GM03348 (cell line): Measurements from ENCODE around the gene FALEC.
"Not testable (repeated sequence)": the region's sequence is repeated elsewhere in the genome, so short reads cannot be mapped to it uniquely, and the experiment has no call there.

Experiments
- DNase-seq: peaks from one replicate; pipeline ENCODE4 v3.0.0; 2012; ENCODE audit warnings: low spot score

Gene FALEC

DNA sequence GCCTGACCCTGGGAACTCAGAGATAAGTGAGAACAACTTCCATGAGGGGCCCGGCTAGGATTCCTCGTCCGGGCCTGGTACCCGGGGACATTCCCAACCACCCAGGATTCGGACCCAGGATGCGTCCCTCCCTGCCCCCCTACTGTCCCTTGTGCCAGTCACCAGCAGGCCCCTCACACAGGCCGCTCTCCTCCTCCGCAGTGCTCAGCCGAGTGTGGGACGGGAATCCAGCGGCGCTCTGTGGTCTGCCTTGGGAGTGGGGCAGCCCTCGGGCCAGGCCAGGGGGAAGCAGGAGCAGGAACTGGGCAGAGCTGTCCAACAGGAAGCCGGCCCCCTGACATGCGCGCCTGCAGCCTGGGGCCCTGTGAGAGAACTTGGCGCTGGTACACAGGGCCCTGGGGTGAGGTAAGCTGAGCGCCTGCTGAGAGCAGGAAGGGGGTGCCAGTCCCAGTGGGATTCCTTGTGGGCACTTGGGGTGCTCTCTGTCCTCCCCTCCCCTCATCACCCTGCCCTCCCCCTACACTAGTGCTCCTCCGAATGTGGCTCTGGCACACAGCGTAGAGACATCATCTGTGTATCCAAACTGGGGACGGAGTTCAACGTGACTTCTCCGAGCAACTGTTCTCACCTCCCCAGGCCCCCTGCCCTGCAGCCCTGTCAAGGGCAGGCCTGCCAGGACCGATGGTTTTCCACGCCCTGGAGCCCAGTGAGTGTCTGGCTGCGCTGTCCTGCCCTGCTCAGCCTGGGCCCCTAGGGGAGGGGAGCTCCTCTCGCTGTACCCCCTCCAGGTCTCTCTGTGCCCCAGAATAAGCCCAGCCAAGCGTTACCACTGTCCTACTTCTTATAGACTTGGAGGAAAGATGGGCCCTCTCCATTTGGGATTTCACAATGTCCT, 43.5 kb downstream of the FALEC start:
- no peak for DNase-seq

DNA sequence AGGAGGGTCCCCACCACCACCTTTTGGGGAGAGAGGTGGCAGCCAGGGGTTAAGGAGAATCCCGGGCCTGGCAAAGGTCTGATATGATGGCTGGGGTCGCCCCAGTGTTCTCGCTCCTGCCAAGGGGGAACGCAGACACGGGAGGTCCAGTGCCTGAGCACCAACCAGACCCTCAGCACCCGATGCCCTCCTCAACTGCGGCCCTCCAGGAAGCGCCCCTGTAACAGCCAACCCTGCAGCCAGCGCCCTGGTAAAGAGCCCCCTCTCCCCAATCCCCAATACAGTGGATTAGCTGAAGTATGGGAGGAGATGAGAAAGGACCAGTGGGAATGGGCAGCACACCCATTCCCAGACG, 44.1 kb downstream of the FALEC start:
- DNase-seq = no peak

DNA sequence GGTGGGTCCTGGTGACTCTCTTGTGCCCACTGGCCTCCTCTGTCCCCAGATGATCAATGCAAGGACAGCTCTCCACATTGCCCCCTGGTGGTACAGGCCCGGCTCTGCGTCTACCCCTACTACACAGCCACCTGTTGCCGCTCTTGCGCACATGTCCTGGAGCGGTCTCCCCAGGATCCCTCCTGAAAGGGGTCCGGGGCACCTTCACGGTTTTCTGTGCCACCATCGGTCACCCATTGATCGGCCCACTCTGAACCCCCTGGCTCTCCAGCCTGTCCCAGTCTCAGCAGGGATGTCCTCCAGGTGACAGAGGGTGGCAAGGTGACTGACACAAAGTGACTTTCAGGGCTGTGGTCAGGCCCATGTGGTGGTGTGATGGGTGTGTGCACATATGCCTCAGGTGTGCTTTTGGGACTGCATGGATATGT, 44.5 kb downstream of the FALEC start:
- peak; percentile 68 for DNase-seq

DNA sequence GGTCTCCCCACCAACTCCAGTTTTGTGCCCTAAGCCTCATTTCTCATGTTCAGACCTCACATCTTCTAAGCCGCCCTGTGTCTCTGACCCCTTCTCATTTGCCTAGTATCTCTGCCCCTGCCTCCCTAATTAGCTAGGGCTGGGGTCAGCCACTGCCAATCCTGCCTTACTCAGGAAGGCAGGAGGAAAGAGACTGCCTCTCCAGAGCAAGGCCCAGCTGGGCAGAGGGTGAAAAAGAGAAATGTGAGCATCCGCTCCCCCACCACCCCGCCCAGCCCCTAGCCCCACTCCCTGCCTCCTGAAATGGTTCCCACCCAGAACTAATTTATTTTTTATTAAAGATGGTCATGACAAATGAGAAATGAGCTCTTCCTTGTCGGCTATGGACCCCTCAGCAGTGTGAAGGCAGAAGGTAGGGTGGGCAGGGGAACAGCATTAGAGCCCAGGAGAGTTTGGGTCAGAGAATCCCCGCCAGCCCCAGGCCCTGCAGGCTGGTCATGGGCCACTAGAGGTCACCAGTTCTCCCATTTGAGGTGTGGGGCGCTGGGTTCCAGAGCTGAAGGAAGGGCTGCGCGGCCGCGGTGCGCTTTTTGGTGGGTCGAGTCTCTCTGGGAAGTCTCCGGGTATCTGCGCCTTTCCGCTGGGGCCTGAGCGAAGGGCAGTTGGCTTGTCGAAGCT, 45.2 kb downstream of the FALEC start:
- DNase-seq = peak; percentile 83

DNA sequence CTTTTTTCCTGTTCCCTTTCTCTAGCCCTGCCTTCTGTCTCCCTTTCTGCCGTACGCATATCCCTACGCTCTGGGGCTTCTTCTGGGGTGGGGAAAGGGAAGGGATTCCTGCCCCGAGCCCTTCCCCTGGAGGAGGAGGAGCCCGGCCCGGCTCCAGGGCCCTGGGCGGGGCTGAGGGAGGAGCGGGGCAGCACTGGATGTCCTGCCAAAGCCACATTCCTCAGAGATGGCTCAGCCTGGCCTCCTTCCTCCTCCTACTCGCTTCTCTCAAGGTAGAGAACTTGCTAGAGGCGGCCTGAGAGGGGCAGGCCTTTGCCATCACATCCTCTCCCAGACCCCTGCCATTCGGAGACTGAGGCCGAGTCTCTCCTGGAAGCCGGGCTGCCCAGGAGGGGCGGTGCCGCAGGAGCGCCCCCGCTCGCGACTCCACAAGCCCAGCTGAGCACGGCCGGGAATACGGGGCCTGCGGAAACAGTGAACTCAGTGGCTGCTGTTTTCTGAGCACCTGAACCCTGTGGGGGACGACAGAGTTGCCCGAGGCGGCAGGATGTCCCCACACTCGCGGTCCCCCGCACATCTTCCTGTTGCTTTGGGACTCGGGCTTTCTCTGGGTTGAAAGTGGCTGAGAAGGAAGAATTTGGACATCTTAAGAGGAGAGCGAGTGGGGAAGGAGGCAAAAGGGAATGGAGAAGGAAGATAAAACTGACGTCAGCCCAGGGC, 45.9 kb downstream of the FALEC start:
- peak; percentile 96 for DNase-seq

DNA sequence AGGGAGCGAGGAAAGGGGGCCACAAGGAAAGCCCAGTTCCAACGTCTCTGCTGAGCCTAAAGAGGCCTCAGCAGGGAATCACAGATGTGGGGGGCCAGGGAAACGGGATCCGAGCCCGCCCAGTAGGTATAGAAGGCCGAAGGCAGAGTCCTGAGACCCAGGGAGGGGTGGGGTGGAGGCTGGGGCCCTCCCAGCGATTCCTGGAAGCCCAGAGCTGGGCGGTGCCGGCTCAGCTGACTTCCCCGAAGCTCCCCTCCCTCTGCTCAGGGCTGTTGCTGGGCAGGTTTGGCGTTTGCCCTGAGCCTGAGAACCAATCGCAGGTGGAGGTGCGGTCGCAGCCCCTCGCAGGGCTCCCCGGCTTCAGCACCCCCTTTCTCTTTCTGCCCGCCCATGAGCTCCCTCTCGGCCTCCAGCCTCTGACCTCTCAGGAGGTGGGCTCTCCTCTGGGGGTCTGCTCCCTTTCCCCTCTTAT, 46.5 kb downstream of the FALEC start:
- DNase-seq = peak; percentile 94

DNA sequence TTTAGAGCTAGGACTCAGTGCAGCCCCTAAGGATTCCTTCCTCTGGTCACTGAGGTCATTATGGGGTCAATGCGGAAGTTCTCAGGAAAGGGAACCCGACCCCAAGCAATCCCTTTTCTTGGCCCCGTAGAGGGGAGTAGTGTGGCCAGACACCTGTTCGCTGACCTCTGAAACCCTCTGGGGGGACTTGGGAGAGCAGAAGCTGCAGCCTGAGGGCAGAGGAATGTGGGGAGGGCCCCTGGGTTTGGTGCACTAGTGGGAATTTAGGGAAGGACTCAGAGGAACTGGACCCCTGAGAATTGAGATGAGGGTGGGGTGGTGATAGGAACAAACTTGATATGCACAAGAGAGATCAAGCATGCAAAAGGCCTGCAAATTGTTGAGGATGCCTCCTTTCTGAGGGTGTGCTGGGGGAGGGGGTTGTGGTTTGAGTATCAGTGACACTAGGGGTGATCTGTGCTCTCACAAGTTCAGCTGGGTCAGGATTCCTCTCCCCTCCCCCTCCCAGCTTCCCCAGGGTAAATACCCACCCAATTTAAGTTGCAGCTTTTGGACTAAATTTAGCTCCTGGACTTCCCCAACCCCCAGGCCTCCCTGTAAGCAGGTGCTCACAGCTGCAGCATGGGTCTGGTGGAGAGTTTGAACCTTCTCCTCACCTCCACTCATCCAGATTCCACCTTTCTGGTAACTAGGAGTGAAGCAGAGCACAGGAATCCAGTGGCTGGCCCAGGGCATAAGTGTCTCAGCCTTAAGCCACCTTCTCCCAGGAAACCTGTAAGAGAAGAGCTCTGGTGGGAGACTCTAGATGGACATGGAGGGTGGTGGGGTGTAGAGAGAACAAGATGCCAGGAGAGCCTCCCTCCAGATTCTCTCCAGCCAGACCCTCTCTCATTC, 47.1 kb downstream of the FALEC start:
- DNase-seq = no peak

DNA sequence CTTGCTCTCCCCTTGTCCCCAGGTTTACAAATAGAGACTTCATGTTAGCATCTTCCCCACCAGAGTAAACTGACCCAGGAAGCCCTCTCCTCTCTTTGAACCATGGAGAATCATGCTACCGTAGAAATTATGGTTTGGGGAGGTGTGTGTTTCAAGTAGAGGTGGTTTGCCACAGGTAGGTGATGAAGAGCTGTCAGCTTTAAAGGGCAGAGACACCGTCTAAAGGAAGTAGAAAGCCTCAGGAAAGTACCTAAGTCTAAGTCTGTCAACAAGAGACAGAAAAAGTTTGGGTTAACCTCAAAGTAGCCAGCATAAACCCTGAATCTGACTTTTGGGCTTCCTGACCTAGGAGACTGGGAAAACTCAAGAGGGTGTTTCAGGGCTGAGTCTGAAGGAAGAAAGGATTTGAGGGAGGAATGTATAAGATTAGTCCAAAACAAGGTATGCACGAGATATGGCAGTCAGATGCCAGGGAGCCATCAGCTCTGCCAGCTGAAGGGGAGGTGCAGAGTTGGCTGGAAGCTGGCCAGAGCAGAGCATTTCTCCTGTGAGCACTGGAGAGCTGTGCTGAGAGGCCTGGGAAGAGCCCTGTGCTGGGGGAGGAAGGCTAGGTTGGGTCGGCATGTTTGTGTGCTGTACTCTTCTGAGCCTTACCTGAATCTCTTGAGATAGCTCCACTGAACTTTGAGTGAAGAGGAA, 47.9 kb downstream of the FALEC start:
- DNase-seq = no peak

DNA sequence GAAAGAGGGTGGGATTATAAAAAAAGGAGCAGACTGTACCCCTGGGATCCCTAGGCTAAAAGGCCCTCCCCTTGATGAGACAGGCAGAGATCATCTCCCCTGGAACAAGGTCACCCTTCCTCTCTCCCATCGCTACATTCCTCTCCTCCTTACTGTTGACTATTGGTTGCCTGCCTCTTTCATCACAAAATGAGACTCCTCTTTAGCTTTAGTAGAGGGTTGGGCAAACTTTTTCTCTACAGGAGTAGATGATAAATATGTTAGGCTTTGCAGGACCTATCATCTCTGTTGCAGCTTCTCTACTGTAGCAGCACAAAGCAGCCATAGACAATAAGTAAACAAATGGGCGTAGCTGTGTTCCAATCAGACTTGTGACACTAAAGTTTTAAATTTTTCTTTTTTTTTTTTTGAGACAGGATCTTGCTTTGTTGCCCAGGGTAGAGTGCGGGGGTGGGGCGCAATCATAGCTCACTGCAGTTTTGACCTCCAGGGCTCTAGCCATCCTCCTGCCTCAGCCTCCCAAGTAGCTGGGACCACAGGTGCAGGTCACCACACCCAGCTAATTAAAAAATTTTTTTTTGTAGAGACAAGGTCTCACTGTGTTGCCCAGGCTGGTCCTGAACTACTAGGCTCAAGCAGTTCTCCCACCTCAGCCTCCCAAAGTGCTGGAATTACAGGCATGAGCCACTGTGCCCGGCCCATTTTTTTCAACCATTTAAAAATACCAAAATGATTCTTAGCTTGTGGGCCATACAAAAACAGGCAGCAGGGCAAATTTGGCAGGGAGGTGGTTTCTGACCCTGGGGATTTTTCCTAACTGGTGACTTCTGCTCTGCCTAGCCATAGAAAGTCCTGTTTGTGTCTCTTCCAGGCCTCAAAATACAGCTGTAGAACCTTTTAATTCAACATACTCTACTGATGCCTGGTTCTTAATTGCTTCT, 48.8 kb downstream of the FALEC start:
- DNase-seq = peak; percentile 50

DNA sequence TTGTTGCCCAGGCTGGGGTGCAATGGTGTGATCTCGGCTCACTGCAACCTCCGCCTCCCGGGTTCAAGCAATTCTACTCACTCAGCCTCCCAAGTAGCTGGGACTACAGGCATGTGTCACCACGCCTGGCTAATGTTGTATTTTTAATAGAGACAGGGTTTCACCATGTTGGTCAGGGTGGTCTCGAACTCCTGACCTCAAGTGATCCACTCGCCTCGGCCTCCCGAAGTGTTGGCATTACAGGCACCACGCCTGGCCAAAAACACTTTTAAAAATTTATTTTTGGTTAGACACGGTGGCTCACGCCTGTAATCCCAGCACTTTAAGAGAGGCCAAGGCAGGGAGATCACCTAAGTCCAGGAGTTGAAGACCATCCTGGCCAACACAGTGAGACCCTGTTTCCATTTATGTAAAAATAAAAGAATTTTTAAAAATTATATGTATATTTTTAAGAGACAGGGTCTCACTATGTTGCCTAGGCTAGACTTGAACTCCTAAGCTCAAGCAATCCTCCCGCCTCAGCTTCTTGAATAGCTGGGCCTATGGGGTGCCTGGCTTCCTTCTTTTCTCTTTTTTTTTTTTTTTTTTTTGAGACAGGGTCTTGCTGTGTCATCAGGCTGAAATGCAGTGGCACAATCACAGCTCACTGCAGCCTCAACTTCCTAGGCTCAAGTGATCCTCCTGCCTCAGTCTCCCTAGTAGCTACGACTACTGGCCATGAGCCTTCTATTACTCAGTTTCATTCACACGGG, 49.9 kb downstream of the FALEC start:
- not testable (repeated sequence) for DNase-seq

DNA sequence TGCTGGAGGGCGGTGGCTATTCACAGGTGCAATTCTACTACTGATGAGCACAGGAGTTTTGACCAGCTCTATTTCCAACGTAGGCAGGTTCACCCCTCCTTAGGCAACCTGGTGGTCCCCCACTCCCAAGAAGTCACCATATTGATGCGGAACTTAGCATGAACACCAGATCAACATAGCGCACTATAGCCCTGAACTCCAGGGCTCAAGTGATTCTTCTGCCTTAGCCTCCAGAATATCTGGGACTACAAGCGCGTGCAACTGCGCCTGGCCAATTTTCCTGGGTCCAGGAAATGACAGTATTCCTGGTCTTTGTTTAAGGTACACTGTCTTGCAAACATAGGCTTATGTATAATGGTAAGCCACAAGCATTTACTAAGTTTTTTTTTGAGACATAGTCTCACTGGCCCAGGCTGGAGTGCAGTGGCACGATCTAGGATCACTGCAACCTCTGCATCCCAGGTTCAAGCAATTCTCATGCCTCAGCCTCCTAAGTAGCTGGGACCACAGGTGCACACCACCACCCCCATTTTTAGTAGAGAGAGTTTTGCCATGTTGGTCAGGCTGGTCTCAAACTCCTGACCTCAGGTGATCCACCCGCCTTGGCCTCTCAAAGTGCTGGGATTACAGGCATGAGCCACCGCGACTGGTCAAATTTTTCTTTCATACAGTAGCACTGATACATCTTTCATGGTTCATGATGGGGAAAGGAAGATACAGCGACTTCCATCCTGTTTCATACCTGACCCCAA, 51.2 kb downstream of the FALEC start:
- DNase-seq = no peak

DNA sequence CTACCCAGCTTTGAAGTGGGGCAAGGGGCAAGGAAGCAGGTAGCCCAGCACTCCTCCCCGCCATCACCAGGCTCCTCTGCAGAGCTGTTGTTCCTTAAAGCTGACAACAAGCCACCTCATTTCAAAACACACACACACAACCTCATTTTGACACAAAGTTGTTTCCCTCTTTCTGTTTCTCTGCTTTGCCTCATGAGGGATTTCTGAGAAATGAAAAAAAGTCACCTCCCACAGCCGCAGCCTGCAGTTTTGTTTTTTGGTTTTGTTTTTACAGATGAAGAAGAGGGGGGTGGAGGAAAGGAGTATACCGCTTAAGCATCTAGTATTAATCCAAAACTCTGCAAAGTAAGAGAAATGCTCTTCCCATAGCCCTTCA, 51.8 kb downstream of the FALEC start:
- DNase-seq = no peak

DNA sequence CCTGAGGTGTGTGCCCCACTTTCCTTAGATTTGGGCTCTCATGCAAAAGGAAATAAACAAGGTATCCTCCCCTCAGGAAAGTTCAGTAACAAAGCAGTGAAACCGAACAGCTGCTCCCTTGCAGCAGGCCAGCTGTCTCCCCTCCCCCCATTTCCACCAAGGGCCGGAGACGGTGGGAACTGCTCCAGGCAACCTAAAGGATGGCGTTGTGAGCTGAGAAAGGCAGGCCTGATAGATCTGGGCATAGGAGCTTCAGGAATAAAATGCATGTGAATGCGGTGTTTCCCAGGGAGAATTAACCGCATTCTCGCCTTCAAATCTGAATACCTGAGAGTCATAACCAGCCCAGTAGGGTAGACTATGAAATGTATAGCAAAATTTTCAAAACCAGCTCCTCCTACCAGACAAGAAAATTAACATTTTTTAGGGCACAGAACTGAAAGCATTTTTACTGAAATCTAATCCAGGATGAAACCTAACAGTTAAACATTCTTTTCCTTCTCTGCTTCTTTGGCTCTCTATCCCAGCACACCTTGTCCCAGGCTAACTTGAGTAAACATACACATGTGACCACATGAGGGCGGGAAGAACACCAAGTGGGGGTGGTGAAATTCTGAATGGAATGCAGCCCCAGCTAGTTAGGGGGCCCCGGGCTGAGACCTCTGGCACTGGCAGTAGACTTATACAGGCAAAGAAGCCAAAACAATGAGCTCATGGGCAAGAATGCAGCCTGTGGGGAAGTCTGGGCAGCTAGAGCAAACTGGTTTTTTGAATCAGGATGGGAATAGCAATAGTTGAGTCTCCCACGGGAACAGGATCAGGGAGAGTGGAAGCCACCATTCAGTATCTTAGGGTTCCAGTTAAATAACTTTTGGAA, 52.4 kb downstream of the FALEC start:
- peak; percentile 86 for DNase-seq

DNA sequence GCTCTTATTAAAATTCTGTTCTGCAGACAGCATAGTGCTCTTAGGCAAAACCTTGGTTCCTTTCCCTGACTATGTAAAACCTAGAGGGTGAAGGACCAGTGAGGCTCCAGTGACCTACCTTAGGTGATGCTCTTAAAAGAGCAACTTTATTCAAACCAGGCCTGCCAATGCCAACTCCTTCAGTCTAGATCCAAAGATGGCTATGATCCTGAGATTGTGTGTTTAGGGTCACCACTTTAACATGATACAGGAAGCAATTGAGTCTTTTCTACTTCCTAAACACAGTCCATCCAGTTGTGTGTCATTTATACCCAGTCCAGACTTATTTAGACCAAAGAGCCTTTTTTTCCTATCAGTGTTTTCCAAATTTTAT, 53.0 kb downstream of the FALEC start:
- DNase-seq = no peak

DNA sequence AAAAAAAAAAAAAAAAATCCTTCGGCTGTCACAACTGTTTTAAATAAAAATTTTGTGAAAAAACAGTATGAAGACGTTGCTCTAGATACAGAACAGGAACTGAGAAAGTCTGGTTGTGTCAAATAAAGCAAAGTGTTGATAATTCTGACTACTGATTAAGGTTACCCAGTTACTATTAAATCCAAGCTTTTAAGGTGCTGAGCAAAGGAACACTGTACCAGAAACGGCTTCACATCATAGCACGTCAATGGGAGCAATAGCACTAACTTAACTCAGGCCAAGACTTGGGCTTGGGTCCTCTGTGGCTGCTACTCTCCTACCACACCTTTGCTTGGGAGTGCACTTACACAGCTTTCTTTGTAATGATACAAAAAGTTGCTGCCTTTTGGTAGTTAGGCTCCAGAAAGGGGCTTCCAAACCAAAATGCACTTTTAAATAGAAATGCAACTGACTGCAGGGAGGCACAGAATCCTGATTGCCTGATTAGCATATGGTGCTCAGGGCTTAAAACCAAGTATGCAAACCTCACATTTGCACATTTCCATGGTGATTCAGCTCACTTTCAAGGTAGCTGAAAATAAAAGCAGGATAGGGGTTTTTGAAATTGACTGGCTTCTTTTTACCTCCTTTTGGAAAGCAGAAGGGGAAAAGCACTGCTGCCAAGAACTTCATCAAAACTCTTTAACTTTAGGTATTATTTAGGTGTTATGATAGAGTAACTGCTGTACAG, 57.5 kb downstream of the FALEC start:
- DNase-seq = no peak

DNA sequence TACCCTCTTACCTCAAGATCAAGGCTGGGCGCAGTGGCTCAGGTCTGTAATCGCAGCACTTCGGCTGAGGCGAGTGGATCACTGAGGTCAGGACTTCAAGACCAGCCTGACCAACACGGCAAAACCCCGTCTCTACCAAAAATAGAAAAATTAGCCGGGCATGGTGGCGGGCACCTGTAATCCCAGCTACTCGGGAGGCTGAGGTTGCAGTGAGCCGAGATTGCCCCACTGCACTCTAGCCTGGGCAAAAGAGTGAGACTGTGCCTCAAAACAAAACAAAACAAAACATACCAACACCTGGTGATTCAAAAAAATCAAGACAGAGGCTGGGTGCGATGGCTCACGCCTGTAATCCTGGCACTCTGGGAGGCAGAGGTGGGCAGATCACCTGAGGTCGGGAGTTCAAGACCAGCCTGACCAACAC, 58.1 kb downstream of the FALEC start:
- not testable (repeated sequence) for DNase-seq
